ENCODE measurements around the gene NFE2L3.
"Not testable (repeated sequence)": the region's sequence is repeated elsewhere in the genome, so short reads cannot be mapped to it uniquely, and the experiment has no call there.

Gene NFE2L3

GRCh38 chr7:26147646-26148306, 4.2 kb upstream of the NFE2L3 start:
- not testable (repeated sequence) for DNase-seq (ENCODE audit: low spot score)

GRCh38 chr7:26148307-26148700, 3.7 kb upstream of the NFE2L3 start:
- DNase-seq (ENCODE audit: low spot score) = not testable (repeated sequence)

GRCh38 chr7:26149391-26149977, 2.5 kb upstream of the NFE2L3 start:
- DNase-seq (ENCODE audit: low spot score) = no peak

- no peak for DNase-seq (ENCODE audit: low spot score)
These were observed 902 bp upstream of the NFE2L3 start for GRCh38 chr7:26151096-26151495.

- no peak for DNase-seq (ENCODE audit: low spot score)
These were observed 397 bp upstream of the NFE2L3 start for GRCh38 chr7:26151650-26151952.

- not testable (repeated sequence) for DNase-seq (ENCODE audit: low spot score)
These were observed 813 bp downstream of the NFE2L3 start for GRCh38 chr7:26152782-26153240.

GRCh38 chr7:26153241-26153822, 1.3 kb downstream of the NFE2L3 start:
- DNase-seq (ENCODE audit: low spot score) = no peak

- no peak for DNase-seq (ENCODE audit: low spot score)
These were observed 2.1 kb downstream of the NFE2L3 start for GRCh38 chr7:26153823-26154783.

GRCh38 chr7:26155531-26156375, 3.8 kb downstream of the NFE2L3 start:
- no peak for DNase-seq (ENCODE audit: low spot score)

GRCh38 chr7:26156451-26157420, 4.7 kb downstream of the NFE2L3 start:
- no peak for DNase-seq (ENCODE audit: low spot score)

- DNase-seq (ENCODE audit: low spot score) = no peak
These were observed 5.6 kb downstream of the NFE2L3 start for GRCh38 chr7:26157520-26158105.

GRCh38 chr7:26159243-26159642, 7.2 kb downstream of the NFE2L3 start:
- DNase-seq (ENCODE audit: low spot score) = no peak

GRCh38 chr7:26160896-26161295, 8.9 kb downstream of the NFE2L3 start:
- no peak for DNase-seq (ENCODE audit: low spot score)

- DNase-seq (ENCODE audit: low spot score) = no peak
These were observed 10.4 kb downstream of the NFE2L3 start for GRCh38 chr7:26162431-26162830.

- DNase-seq (ENCODE audit: low spot score) = not testable (repeated sequence)
These were observed 11.8 kb downstream of the NFE2L3 start for GRCh38 chr7:26163804-26164203.

- no peak for DNase-seq (ENCODE audit: low spot score)
These were observed 14.1 kb downstream of the NFE2L3 start for GRCh38 chr7:26165950-26166683.

- DNase-seq (ENCODE audit: low spot score) = no peak
These were observed 14.8 kb downstream of the NFE2L3 start for GRCh38 chr7:26166684-26167266.

GRCh38 chr7:26167303-26167934, 15.4 kb downstream of the NFE2L3 start:
- DNase-seq (ENCODE audit: low spot score) = no peak
